Nephron progenitor cell (in vitro differentiated cells): ENCODE measurements around the gene TRABD.

Source experiments
- DNase-seq: peaks from one replicate; pipeline ENCODE4 v3.0.0; 2021
- H3K27ac Mint-ChIP-seq: 2 replicates; pipeline ENCODE4 v1.8.0; 2021; ENCODE audit warnings: mild to moderate bottlenecking, moderate library complexity, mixed read lengths
- H3K27me3 Mint-ChIP-seq: 2 replicates; pipeline ENCODE4 v1.8.0; 2021; ENCODE audit warnings: mild to moderate bottlenecking, low read depth, mixed read lengths; ENCODE audit not compliant: poor library complexity
- H3K36me3 Mint-ChIP-seq: 2 replicates; pipeline ENCODE4 v1.8.0; 2021; ENCODE audit warnings: low read depth, mixed read lengths
- H3K4me1 Mint-ChIP-seq: 2 replicates; pipeline ENCODE4 v1.8.0; 2021; ENCODE audit warnings: mixed read lengths
- H3K4me3 Mint-ChIP-seq: 2 replicates; pipeline ENCODE4 v1.8.0; 2021; ENCODE audit warnings: mild to moderate bottlenecking, moderate library complexity, mixed read lengths
- H3K9me3 Mint-ChIP-seq: 2 replicates; pipeline ENCODE4 v1.8.0; 2021; ENCODE audit warnings: mild to moderate bottlenecking, moderate library complexity, mixed read lengths
- TF ChIP-seq, protein P1 (sequence below): fragments of 200-600 bp; sonication (generic); IDR thresholded peaks from 2 replicates; pipeline ENCODE4 v1.5.0; 2021; ENCODE audit warnings: antibody characterized with exemption

The TRABD gene

DNA sequence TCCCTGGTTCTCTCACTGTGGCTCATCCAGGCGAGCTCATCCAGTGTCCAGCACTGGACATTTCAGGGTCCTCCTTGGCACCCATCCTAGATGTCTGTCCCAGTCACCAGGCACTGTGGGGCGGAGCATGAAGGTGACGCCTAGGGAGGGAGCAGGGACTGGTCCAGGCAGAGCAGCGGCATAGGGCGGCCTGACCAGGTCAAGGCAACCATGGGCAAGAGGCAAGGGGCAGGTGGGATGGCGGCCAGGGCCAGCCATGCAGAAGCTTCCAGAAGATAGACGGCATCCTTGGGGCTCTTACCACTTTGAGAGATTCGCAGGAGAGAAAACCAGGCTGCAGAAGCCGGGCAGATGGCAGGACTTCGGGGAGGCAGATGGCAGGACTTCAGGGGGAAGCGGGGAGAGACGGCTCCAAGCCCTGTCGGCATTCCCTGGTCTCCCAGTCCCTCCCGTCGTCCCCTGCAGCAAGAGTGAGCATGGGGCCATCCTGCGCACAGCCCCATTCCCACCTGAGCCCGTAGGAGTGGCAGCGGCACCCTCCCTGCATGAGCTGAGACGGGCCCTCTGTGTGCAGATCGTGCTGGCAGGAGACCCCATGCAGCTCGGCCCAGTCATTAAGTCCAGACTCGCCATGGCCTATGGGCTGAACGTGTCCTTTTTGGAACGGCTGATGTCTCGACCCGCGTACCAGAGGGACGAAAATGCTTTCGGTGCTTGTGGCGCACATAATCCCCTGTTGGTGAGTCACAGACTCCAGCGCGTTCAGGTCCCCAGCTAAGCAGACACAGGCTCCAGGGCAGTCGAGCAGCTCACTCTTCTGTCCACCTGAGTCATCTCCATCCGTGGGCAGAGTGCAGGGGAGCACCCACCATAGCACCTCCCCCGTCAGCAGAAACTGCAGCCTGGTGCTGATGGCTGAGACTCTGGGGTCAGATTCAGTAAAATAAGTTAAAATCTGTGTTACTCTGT is 35.3 kb upstream of the TRABD start:
- Mint-ChIP-seq H3K4me1 (peaks cover 32% of the 10 kb centered on the region), H3K27me3 (peaks cover 20% of the 10 kb centered on the region), H3K36me3 (no peaks in the 10 kb centered on the region), H3K9me3 (no peaks in the 10 kb centered on the region), H3K27ac (no peak overlapping the region), H3K4me3 (no peak overlapping the region)
- TF ChIP-seq, protein P1, sequence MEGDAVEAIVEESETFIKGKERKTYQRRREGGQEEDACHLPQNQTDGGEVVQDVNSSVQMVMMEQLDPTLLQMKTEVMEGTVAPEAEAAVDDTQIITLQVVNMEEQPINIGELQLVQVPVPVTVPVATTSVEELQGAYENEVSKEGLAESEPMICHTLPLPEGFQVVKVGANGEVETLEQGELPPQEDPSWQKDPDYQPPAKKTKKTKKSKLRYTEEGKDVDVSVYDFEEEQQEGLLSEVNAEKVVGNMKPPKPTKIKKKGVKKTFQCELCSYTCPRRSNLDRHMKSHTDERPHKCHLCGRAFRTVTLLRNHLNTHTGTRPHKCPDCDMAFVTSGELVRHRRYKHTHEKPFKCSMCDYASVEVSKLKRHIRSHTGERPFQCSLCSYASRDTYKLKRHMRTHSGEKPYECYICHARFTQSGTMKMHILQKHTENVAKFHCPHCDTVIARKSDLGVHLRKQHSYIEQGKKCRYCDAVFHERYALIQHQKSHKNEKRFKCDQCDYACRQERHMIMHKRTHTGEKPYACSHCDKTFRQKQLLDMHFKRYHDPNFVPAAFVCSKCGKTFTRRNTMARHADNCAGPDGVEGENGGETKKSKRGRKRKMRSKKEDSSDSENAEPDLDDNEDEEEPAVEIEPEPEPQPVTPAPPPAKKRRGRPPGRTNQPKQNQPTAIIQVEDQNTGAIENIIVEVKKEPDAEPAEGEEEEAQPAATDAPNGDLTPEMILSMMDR = no peak
- no peak for DNase-seq

DNA sequence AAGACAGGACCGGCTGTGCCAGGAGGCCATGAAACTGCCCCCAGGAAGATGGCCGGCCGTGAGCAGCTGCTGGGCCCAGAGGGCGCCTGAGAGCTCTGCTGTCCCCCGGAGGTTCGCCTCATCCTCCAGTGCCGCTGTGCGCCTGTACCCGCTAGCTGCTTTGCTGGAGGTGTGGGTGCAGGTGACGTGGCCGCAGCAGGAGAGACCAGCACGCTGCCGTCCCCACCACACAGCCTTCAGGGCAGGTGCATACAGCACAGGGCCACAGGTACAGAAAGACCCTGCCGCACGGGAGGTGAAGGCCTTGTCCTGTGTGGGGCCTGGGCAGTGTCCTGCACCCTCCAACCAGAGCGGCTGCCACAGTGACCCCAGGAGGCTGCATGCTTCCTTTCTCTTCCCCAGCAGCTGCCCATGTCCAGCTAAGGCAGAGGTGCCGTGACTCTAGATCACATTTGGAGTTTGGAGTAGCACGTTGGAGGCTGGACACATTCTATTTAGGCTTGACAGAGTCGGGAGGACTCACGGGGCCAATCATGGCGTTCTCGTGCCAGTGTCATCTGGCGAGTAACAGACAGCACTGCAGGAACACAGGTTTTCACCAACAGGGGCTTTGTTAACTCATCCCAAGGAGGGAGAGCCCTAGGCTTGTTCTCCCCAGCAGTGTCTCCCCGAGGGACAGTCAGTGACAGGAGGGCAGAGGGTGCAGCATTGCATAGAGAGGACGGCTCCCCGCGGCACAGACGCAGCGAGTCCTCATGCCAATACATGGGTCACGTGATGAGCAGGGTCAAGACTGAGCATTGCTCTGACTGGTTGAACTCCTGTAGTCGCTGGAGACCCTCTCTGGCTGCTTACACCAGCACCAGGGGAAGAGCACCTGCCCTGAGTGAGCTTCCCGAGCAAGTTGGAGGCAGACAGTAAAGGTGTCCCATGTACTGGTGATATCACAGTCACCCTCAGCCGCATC is 33.9 kb upstream of the TRABD start:
- Mint-ChIP-seq H3K36me3 (no peaks in the 10 kb centered on the region), H3K4me3 (no peak overlapping the region), H3K27ac (no peak overlapping the region), H3K27me3 (peaks cover 25% of the 10 kb centered on the region), H3K4me1 (peaks cover 18% of the 10 kb centered on the region), H3K9me3 (no peaks in the 10 kb centered on the region)
- TF ChIP-seq, protein P1 = no peak
- DNase-seq = no peak

DNA sequence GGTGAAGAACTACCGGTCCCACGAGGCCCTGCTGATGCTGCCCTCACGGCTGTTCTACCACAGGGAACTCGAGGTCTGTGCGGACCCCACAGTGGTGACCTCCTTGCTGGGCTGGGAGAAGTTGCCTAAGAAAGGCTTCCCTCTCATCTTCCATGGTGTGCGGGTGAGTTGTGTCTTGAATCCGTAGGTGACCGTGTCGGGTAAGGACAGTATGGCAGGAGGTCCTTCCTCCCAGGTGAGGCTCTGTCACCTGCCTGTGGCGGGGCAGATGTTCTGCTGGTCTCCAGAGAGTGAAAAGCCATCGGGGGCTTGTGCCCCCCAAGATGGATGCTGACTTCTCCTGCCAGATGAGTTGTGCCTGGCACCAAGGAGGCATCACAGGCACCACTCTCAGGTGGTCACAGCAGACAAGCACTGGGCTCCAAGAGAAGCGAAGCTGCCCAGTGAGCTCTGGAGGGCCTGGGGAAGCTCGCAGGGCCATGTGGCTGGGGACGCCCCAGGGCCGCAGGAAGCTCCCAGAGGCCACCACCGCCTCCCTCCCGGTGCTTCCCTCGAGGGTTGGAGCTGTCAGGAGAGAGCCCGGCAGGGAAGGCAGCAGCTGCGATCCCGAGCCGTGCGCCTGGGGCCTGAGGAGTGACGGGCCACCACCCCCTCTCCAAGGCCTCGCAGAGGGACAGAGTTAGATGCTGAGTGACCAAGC is 32.5 kb upstream of the TRABD start:
- Mint-ChIP-seq H3K9me3 (no peaks in the 10 kb centered on the region), H3K4me1 (peaks cover 10% of the 10 kb centered on the region), H3K4me3 (no peak overlapping the region), H3K27ac (no peak overlapping the region), H3K27me3 (peaks cover 39% of the 10 kb centered on the region), H3K36me3 (no peaks in the 10 kb centered on the region)
- TF ChIP-seq, protein P1 = no peak
- no peak for DNase-seq

DNA sequence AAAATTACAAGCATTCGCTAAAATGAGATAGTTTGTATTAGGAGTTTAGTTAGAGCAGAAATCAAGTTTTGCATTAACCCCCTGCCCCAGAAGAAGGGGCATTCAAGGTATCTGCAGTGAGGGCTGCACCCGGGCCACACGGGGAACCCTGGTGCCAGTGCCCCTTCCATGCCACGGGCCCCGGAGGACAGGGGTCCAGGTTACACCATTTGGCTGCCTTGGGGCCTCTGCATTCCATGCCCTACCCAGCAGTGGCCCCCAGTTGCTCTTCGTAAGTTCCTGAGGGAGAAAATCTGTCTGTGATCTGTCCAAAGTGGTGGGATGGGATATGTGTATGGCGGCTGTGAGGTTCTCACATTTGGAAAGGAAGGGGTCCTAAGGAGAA is 32.0 kb upstream of the TRABD start:
- DNase-seq = no peak
- Mint-ChIP-seq H3K27me3 (peaks cover 44% of the 10 kb centered on the region), H3K4me3 (no peak overlapping the region), H3K4me1 (peaks cover 10% of the 10 kb centered on the region), H3K9me3 (no peaks in the 10 kb centered on the region), H3K27ac (no peak overlapping the region), H3K36me3 (no peaks in the 10 kb centered on the region)
- TF ChIP-seq, protein P1 = no peak

DNA sequence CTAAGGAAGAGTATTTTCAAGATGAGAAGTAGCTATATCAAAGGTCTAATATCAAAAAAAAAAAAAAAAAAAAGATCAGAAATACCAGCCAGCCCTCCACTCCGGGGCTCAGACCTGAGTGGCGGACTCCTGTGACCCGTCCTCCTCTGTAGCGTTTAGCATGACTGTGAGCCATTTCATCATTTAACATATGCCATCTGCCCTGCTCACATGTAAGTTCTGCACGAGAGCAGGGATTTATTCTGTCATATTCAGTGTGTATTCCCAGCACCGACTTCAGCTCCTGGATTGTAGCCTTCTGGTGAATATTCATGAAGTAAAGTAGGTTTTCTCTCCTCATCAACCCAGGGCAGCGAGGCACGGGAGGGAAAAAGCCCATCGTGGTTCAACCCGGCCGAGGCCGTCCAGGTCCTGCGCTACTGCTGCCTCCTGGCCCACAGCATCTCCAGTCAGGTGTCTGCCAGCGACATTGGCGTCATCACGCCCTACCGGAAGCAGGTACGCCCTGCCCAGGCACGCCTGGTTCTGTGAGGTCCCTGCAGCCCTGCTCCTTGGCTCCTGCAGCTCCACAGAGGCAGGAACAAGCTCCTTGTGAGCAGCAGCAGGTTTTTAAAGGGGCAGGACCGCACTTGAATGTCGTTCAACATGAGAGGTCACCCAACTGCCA is 27.9 kb upstream of the TRABD start:
- no peak for DNase-seq
- Mint-ChIP-seq H3K27me3 (peaks cover 49% of the 10 kb centered on the region), H3K27ac (no peak overlapping the region), H3K9me3 (no peaks in the 10 kb centered on the region), H3K4me1 (peaks cover 12% of the 10 kb centered on the region), H3K4me3 (no peak overlapping the region), H3K36me3 (no peaks in the 10 kb centered on the region)
- TF ChIP-seq, protein P1 = no peak
